K562 (cell line): ENCODE measurements around the gene SLC36A2. TPM values are rescaled to one million over a fixed set of nuclear protein-coding genes. Genes with fewer than 3 reads are reported as not detected.

ENCODE experiments used
- ATAC-seq: fragments of 200-7000 bp; cut with Tn5 transposase; 3 replicates; pipeline ENCODE4 v1.9.1; 2020; ENCODE audit warnings: moderate library complexity
- BruUV-seq: library from RNA; stranded (reverse); fragments of 400-500 nt; replicated peaks from 2 replicates; lab custom pipeline; 2021; lab: Mats Ljungman, UMichigan
- CTCF ChIA-PET: fragments of 300-600 bp; formaldehyde crosslinking; extraction: SDS; loops from one replicate; lab custom pipeline; 2021; ENCODE audit warnings: low intra/inter-chr PET ratio; lab: Yijun Ruan, JAX
- POLR2A ChIA-PET: fragments of 300-600, 350-650 bp; sonication (Branson Sonifier 250); formaldehyde crosslinking; extraction: SDS; loops from one replicate; lab custom pipeline; 2021; ENCODE audit warnings: antibody characterized with exemption, inconsistent platforms; lab: Yijun Ruan, JAX
- DNase-seq, 4 experiments: peaks; one replicate each; pipeline versions ENCODE4 v3.0.0 to v3.0.0-alpha.2; 2011 to 2018; ENCODE audit warnings: low spot score in 3 of 4, mixed read lengths in 3 of 4; ENCODE audit errors: extremely low read depth in 1 of 4
- FAIRE-seq: peaks from 2 replicates; lab custom pipeline; 2011; peaks lifted over from hg19 to GRCh38; lab: Jason Lieb, UNC
- H2AFZ ChIP-seq: 2 replicates; pipeline ENCODE4 v1.6.0; 2011; ENCODE audit warnings: low read depth, low read length, control low read depth, inconsistent platforms
- H3K27ac ChIP-seq: fragments of 200-600 bp; 3 replicates; pipeline ENCODE4 v1.8.0; 2011; ENCODE audit warnings: low read depth, mild to moderate bottlenecking, control low read depth, inconsistent platforms, low read length, moderate library complexity, mixed read lengths; ENCODE audit errors: extremely low read depth
- H3K27me3 ChIP-seq, 2 experiments: fragments of 300-600 bp in 1 of 2; 2 replicates in 1 of 2; 3 replicates in 1 of 2; pipeline versions ENCODE4 v1.6.0 to v1.8.0; 2011; ENCODE audit warnings: inconsistent platforms in 2 of 2, low read length in 2 of 2, mild to moderate bottlenecking in 1 of 2, mixed read lengths in 1 of 2, moderate library complexity in 1 of 2; ENCODE audit not compliant: control insufficient read depth in 2 of 2, insufficient read depth in 2 of 2
- H3K36me3 ChIP-seq: fragments of 300-600 bp; 3 replicates; pipeline ENCODE4 v1.8.0; 2011; ENCODE audit warnings: mild to moderate bottlenecking, low read length, inconsistent platforms; ENCODE audit not compliant: control insufficient read depth, insufficient read depth
- H3K4me1 ChIP-seq, 2 experiments: fragments of 200-600 bp in 1 of 2; replicated peaks in 1 of 2; 2 replicates in 1 of 2; 3 replicates in 1 of 2; pipeline versions ENCODE4 v1.5.1 to v1.8.0; 2011; ENCODE audit warnings: inconsistent platforms in 2 of 2, low read length in 2 of 2, mild to moderate bottlenecking in 1 of 2, mixed read lengths in 1 of 2, moderate library complexity in 1 of 2; ENCODE audit not compliant: control insufficient read depth in 2 of 2, insufficient read depth in 2 of 2
- H3K4me2 ChIP-seq: 2 replicates; pipeline ENCODE4 v1.6.1; 2011; ENCODE audit warnings: low read length, control low read depth, inconsistent platforms, mixed read lengths; ENCODE audit not compliant: insufficient read depth
- H3K4me3 ChIP-seq: fragments of 200-600 bp; sonication (generic), shearing (Covaris generic); 2 replicates; pipeline ENCODE4 v1.5.1; 2016; ENCODE audit warnings: control low read depth, inconsistent platforms
- H3K79me2 ChIP-seq: fragments of 200-600 bp; 3 replicates; pipeline ENCODE4 v1.8.0; 2011; ENCODE audit warnings: low read length, inconsistent platforms; ENCODE audit not compliant: control insufficient read depth, insufficient read depth
- H3K9ac ChIP-seq, 2 experiments: 2 replicates each; pipeline versions ENCODE4 v1.6.0 to v1.6.1; 2011; ENCODE audit warnings: low read depth in 2 of 2, low read length in 2 of 2, control low read depth in 1 of 2, inconsistent platforms in 1 of 2, mild to moderate bottlenecking in 1 of 2, mixed read lengths in 1 of 2; ENCODE audit not compliant: insufficient read depth in 1 of 2
- H3K9me1 ChIP-seq: one replicate; pipeline ENCODE4 v1.6.0; 2011; ENCODE audit warnings: inconsistent platforms, mild to moderate bottlenecking, low read length, moderate library complexity; ENCODE audit not compliant: control insufficient read depth, insufficient read depth
- H3K9me3 ChIP-seq: replicated peaks from 2 replicates; pipeline ENCODE4 v1.5.1; 2011; ENCODE audit warnings: low read depth, low read length, inconsistent platforms; ENCODE audit not compliant: control insufficient read depth, insufficient read depth
- H4K20me1 ChIP-seq: replicated peaks from 2 replicates; pipeline ENCODE4 v1.6.1; 2011; ENCODE audit warnings: low read length, inconsistent platforms, mixed read lengths; ENCODE audit not compliant: control insufficient read depth, insufficient read depth
- KDM2B ChIP-seq: fragments of 250-450 bp; sonication (Bioruptor Pico); IDR thresholded peaks from 2 replicates; pipeline ENCODE4 v1.8.0; 2021; ENCODE audit warnings: mild to moderate bottlenecking, moderate library complexity
- OTX1 ChIP-seq: fragments of 450-650 bp; formaldehyde crosslinking; IDR thresholded peaks from 2 replicates; pipeline ENCODE4 v1.4.0; 2022; ENCODE audit warnings: mild to moderate bottlenecking
- TRIM28 ChIP-seq: fragments of 450-650 bp; IDR thresholded peaks from 2 replicates; pipeline ENCODE4 v1.6.1; 2017
- ZNF280A ChIP-seq: fragments of 450-650 bp; IDR thresholded peaks from 2 replicates; pipeline ENCODE4 v1.6.1; 2018; ENCODE audit warnings: mild to moderate bottlenecking, low read depth; ENCODE audit not compliant: partially characterized antibody
- in situ Hi-C: fragments of 300-500 bp; cut with MboI; formaldehyde crosslinking; loops from 4 replicates; pipeline ENCODE4 v1.15.0; 2018; ENCODE audit warnings: inconsistent platforms, mixed read lengths
- intact Hi-C: fragments of 100-400 bp; cut with micrococcal nuclease; formaldehyde crosslinking; loops from 2 replicates; pipeline ENCODE4 v1.14.2; 2022
- polyA plus RNA-seq, 8 experiments: library from polyadenylated mRNA; depleted of rRNA in 4 of 8; stranded (reverse) in 5 of 8; unstranded in 3 of 8; fragments of >200 nt; fragmentation: Nextera tagmentation in 2 of 8; fragmentation: Illumina TruSeq in 1 of 8; extraction: Ambion mirVana in 2 of 8; extraction: Trizol in 1 of 8; gene quantifications; 2 replicates each; pipeline versions ENCODE4 v1.2.1 to v1.2.3, GENCODE V29; 2011 to 2014; ENCODE audit warnings: inconsistent platforms in 1 of 8, missing spikeins in 1 of 8
- total RNA-seq, 7 experiments: library from RNA; depleted of rRNA in 6 of 7; stranded (reverse); fragments of >200 nt in 6 of 7; fragmentation: Illumina TruSeq in 2 of 7; extraction: Trizol in 2 of 7; gene quantifications; 2 replicates each; pipeline versions ENCODE4 v1.2.1 to v1.2.3, GENCODE V29; 2011 to 2021; ENCODE audit warnings: low replicate concordance in 1 of 7

The SLC36A2 gene
- total and polyA plus RNA-seq, 9 of the 15 experiments (the other 6 are each of a cell fraction or from before 2014, with no cell fraction given) = not detected

GRCh38 chr5:151312756-151313324, 34.5 kb downstream of the SLC36A2 start (continued):
- TF ChIP-seq OTX1 = no peak
- TF ChIP-seq, all 486 proteins: peak for 0

GRCh38 chr5:151310932-151311331, 36.4 kb downstream of the SLC36A2 start:
- POLR2A ChIA-PET = no interaction called here
- intact Hi-C loops = no loop called here
- FAIRE-seq = no peak

More at GRCh38 chr5:151310932-151311331, 36.4 kb downstream of the SLC36A2 start:
- ATAC-seq = no peak
- Histone ChIP-seq H4K20me1 (no peaks in the 10 kb centered on the region), H3K4me3 (no peak overlapping the region), H3K4me1 (no peaks in the 10 kb centered on the region; a peak in 1 of 5 replicates), H3K79me2 (no peaks in the 10 kb centered on the region), H3K27ac (no peak overlapping the region), H3K9me3 (no peaks in the 10 kb centered on the region), H3K4me2 (no peak overlapping the region), H3K27me3 (no peaks in the 10 kb centered on the region), H2AFZ (no peak overlapping the region), H3K9ac (no peak overlapping the region), H3K36me3 (no peaks in the 10 kb centered on the region), H3K9me1 (no peaks in the 10 kb centered on the region)
- TF ChIP-seq TRIM28 (0 out of 2 replicates have a peak, but pooled peaks have one; percentile 79), KDM2B (no peak), ZNF280A (peak; percentile 17)
- CTCF ChIA-PET = no interaction called here
- no peak for DNase-seq
- in situ Hi-C loops = no loop called here
- BruUV-seq = no TSS peak
